Esophagus muscularis mucosa (tissue), 4 donors: ENCODE data around the gene RCVRN. TPM values are rescaled to one million over a fixed set of nuclear protein-coding genes. Genes with fewer than 3 reads are reported as not detected.

Source experiments
- DNase-seq: peaks from one replicate; pipeline ENCODE4 v3.0.0-alpha.2; 2017; ENCODE audit errors: extremely low spot score
- H3K27ac ChIP-seq, 4 donors: fragments of 200-600 bp; sonication (generic); replicated peaks in 1 of 4; 1 replicate in 3 of 4; 2 replicates in 1 of 4; pipeline ENCODE4 v1.5.1; 2016 to 2019; ENCODE audit warnings: mild to moderate bottlenecking in 1 of 4
- H3K27me3 ChIP-seq, 4 donors: fragments of 200-600 bp; sonication (generic); one replicate each; pipeline versions ENCODE4 v1.5.1 to v1.6.0; 2016 to 2019
- H3K36me3 ChIP-seq, 4 donors: fragments of 200-600 bp; sonication (generic); one replicate each; pipeline ENCODE4 v1.5.1; 2016 to 2019
- H3K4me1 ChIP-seq, 4 donors: fragments of 200-600 bp; sonication (generic); one replicate each; pipeline ENCODE4 v1.5.1; 2016 to 2019
- H3K4me3 ChIP-seq, 4 donors: fragments of 200-600 bp; sonication (generic); 1 replicate in 2 of 4; 2 replicates in 2 of 4; pipeline ENCODE4 v1.5.1; 2016 to 2019; ENCODE audit warnings: mild to moderate bottlenecking in 4 of 4, moderate library complexity in 1 of 4
- H3K9me3 ChIP-seq, 4 donors: fragments of 200-600 bp; sonication (generic); 1 replicate in 3 of 4; 2 replicates in 1 of 4; pipeline ENCODE4 v1.5.1; 2016 to 2019
- CTCF ChIP-seq, 3 experiments: fragments of 200-600 bp in 2 of 3; fragments of 450-650 bp in 1 of 3; sonication (generic) in 2 of 3; IDR thresholded peaks; one replicate each; pipeline ENCODE4 v1.5.1; 2017 to 2019; ENCODE audit warnings: antibody characterized with exemption in 3 of 3, mild to moderate bottlenecking in 2 of 3, moderate library complexity in 1 of 3
- EP300 ChIP-seq: sonication (generic); formaldehyde crosslinking; IDR thresholded peaks from one replicate; pipeline ENCODE4 v1.6.1; 2017; ENCODE audit warnings: antibody characterized with exemption
- POLR2A ChIP-seq: fragments of 450-650 bp; IDR thresholded peaks from one replicate; pipeline ENCODE4 v1.6.1; 2017; ENCODE audit warnings: antibody characterized with exemption, moderate library complexity, mild to moderate bottlenecking, low read depth
- POLR2AphosphoS5 ChIP-seq, 2 donors: sonication (generic); formaldehyde crosslinking; IDR thresholded peaks; one replicate each; pipeline ENCODE4 v1.6.1; 2017; ENCODE audit warnings: antibody characterized with exemption in 2 of 2
- WGBS: methylation state at CpG from one replicate; pipeline ENCODE4 v1.1.5; 2018; 5-methylcytosine and 5-hydroxymethylcytosine counted together
- intact Hi-C: fragments of 100-400 bp; cut with DNase I; formaldehyde crosslinking; loops from one replicate; pipeline ENCODE4 v1.15.1; 2023
- total RNA-seq, 4 donors: library from RNA; depleted of rRNA; stranded (reverse); fragments of >200 nt; gene quantifications; one replicate each; pipeline versions ENCODE4 v1.1.0 to v1.2.1, GENCODE V29; 2016

RCVRN gene
- total RNA-seq, 4 donors from 2014 or later: 0.52 TPM; not detected in 3

- Histone ChIP-seq H3K4me1 (no peaks in the 10 kb centered on the region), H3K27me3 (no peaks in the 10 kb centered on the region), H3K4me3 (no peak overlapping the region), H3K27ac (no peak overlapping the region), H3K36me3 (peaks cover 5 to 79% (median 54%) of the 10 kb centered on the region in 4 donors), H3K9me3 (peaks cover 0 to 5% (median 0%) of the 10 kb centered on the region in 4 donors)
- intact Hi-C loops: no loop called here
- 94% methylated on average over 3 of the region's 9 CpGs for WGBS
- no peak for DNase-seq
- no peak for TF ChIP-seq POLR2AphosphoS5 (IDR thresholded peaks at IDR 0.05)
- no peak for TF ChIP-seq POLR2A
- no peak for TF ChIP-seq CTCF (IDR thresholded peaks at IDR 0.05)
- no peak for TF ChIP-seq EP300
Observed at GRCh38 chr17:9943343-9943742, 38.3 kb upstream of the RCVRN start.

GRCh38 chr17:9942885-9943284, 37.8 kb upstream of the RCVRN start:
- WGBS: 81% methylated on average over 13 of the region's 13 CpGs
- Histone ChIP-seq H3K27ac (no peak overlapping the region), H3K36me3 (peaks cover 5 to 79% (median 54%) of the 10 kb centered on the region in 4 donors), H3K27me3 (no peaks in the 10 kb centered on the region), H3K4me1 (no peaks in the 10 kb centered on the region), H3K4me3 (no peak overlapping the region), H3K9me3 (peaks cover 0 to 9% (median 0%) of the 10 kb centered on the region in 4 donors)
- intact Hi-C loops: no loop called here
- DNase-seq: no peak
- no peak for TF ChIP-seq EP300

- Histone ChIP-seq H3K36me3 (peaks cover 5 to 72% (median 46%) of the 10 kb centered on the region in 4 donors), H3K4me1 (peaks cover 7 to 14% (median 13%) of the 10 kb centered on the region in 4 donors), H3K27me3 (no peaks in the 10 kb centered on the region), H3K27ac (no peak overlapping the region), H3K4me3 (no peak overlapping the region), H3K9me3 (peaks cover 0 to 11% (median 0%) of the 10 kb centered on the region in 4 donors)
- intact Hi-C loops: no loop called here
- 87% methylated on average over 13 of the region's 13 CpGs for WGBS
- TF ChIP-seq EP300 (no peak), POLR2AphosphoS5 (IDR thresholded peaks at IDR 0.05) (no peak), POLR2A (no peak), CTCF (IDR thresholded peaks at IDR 0.05) (no peak)
- DNase-seq: no peak
Observed at GRCh38 chr17:9941305-9941704, 36.2 kb upstream of the RCVRN start.

GRCh38 chr17:9940841-9941240, 35.8 kb upstream of the RCVRN start:
- Histone ChIP-seq H3K27me3 (no peaks in the 10 kb centered on the region), H3K4me1 (peaks cover 7 to 17% (median 15%) of the 10 kb centered on the region in 4 donors), H3K27ac (no peak overlapping the region), H3K36me3 (peaks cover 5 to 67% (median 46%) of the 10 kb centered on the region in 4 donors), H3K4me3 (no peak overlapping the region), H3K9me3 (peaks cover 0 to 11% (median 0%) of the 10 kb centered on the region in 4 donors)
- intact Hi-C loops: no loop called here
- no peak for DNase-seq
- no peak for TF ChIP-seq EP300
- no peak for TF ChIP-seq CTCF (IDR thresholded peaks at IDR 0.05)
- TF ChIP-seq POLR2AphosphoS5 (IDR thresholded peaks at IDR 0.05): no peak
- 79% methylated on average over 7 of the region's 9 CpGs for WGBS

GRCh38 chr17:9938764-9939163, 33.7 kb upstream of the RCVRN start:
- Histone ChIP-seq H3K9me3 (peaks cover 0 to 11% (median 0%) of the 10 kb centered on the region in 4 donors), H3K27me3 (no peaks in the 10 kb centered on the region), H3K27ac (no peak overlapping the region), H3K4me3 (no peak overlapping the region), H3K4me1 (peaks cover 7 to 19% (median 15%) of the 10 kb centered on the region in 4 donors), H3K36me3 (peaks cover 5 to 58% (median 38%) of the 10 kb centered on the region in 4 donors)
- intact Hi-C loops: no loop called here
- no peak for DNase-seq
- WGBS: 91% methylated on average over 1 of the region's 1 CpG
- no peak for TF ChIP-seq EP300
- no peak for TF ChIP-seq CTCF (IDR thresholded peaks at IDR 0.05)
- no peak for TF ChIP-seq POLR2A
- TF ChIP-seq POLR2AphosphoS5 (IDR thresholded peaks at IDR 0.05): no peak
